HepG2 (cell line): ENCODE results near the gene BTD. TPM values are rescaled to one million over a fixed set of nuclear protein-coding genes. Genes with fewer than 3 reads are reported as not detected.

ENCODE experiments used
- ATAC-seq: fragments of 200-7000 bp; cut with Tn5 transposase; 3 replicates; pipeline ENCODE4 v1.9.1; 2020; ENCODE audit warnings: mild to moderate bottlenecking, moderate library complexity
- BruUV-seq: library from RNA; stranded (reverse); fragments of 400-500 nt; replicated peaks from 2 replicates; lab custom pipeline; 2021; lab: Mats Ljungman, UMichigan
- CTCF ChIA-PET: fragments of 300-600 bp; formaldehyde crosslinking; extraction: SDS; loops from one replicate; lab custom pipeline; 2021; ENCODE audit warnings: low total read pairs, inconsistent platforms, low intra/inter-chr PET ratio; lab: Yijun Ruan, JAX
- POLR2A ChIA-PET: fragments of 350-600 bp; sonication (Branson Sonifier 250); formaldehyde crosslinking; loops from one replicate; lab custom pipeline; 2020; ENCODE audit warnings: antibody characterized with exemption, inconsistent platforms; lab: Yijun Ruan, JAX
- DNase-seq: peaks from one replicate; pipeline ENCODE4 v3.0.0-alpha.2; 2015; ENCODE audit warnings: low spot score
- FAIRE-seq: peaks from 3 replicates; lab custom pipeline; 2011; peaks lifted over from hg19 to GRCh38; lab: Jason Lieb, UNC
- H2AFZ ChIP-seq: one replicate; pipeline ENCODE4 v1.6.1; 2011; ENCODE audit warnings: low read length, inconsistent platforms
- H3K27ac ChIP-seq: fragments of 300-600 bp; 3 replicates; pipeline ENCODE4 v1.8.0; 2011; ENCODE audit warnings: mixed run types, mild to moderate bottlenecking, mixed read lengths, low read length, inconsistent platforms; ENCODE audit not compliant: insufficient read depth; ENCODE audit errors: extremely low read length
- H3K27me3 ChIP-seq, 2 experiments: fragments of 200-600 bp in 1 of 2; 2 replicates in 1 of 2; 3 replicates in 1 of 2; pipeline versions ENCODE4 v1.6.0 to v1.8.0; 2011; ENCODE audit warnings: low read length in 2 of 2, mild to moderate bottlenecking in 2 of 2, moderate library complexity in 2 of 2, inconsistent platforms in 1 of 2; ENCODE audit not compliant: insufficient read depth in 2 of 2, control insufficient read depth in 1 of 2
- H3K36me3 ChIP-seq, 2 experiments: fragments of 200-600 bp in 1 of 2; replicated peaks in 1 of 2; 2 replicates in 1 of 2; 3 replicates in 1 of 2; pipeline versions ENCODE4 v1.5.1 to v1.8.0; 2011; ENCODE audit warnings: low read length in 2 of 2, inconsistent platforms in 1 of 2; ENCODE audit not compliant: insufficient read depth in 2 of 2, control insufficient read depth in 1 of 2
- H3K4me1 ChIP-seq: 2 replicates; pipeline ENCODE4 v1.5.1; 2012; ENCODE audit warnings: low read length, inconsistent platforms; ENCODE audit not compliant: insufficient read depth
- H3K4me2 ChIP-seq: 2 replicates; pipeline ENCODE4 v1.6.0; 2011; ENCODE audit warnings: low read depth, low read length, inconsistent platforms
- H3K4me3 ChIP-seq, 3 experiments: fragments of 200-600 bp in 1 of 3; sonication (generic), shearing (Covaris generic) in 1 of 3; replicated peaks in 1 of 3; 2 replicates each; pipeline ENCODE4 v1.5.1; 2011 to 2016; ENCODE audit warnings: low read length in 3 of 3, inconsistent platforms in 2 of 3, low read depth in 2 of 3, mild to moderate bottlenecking in 2 of 3, control low read depth in 1 of 3, mixed read lengths in 1 of 3; ENCODE audit not compliant: insufficient read depth in 1 of 3
- H3K79me2 ChIP-seq: one replicate; pipeline ENCODE4 v1.6.1; 2011; ENCODE audit warnings: low read length, inconsistent platforms; ENCODE audit not compliant: insufficient read depth
- H3K9ac ChIP-seq: 2 replicates; pipeline ENCODE4 v1.6.0; 2011; ENCODE audit warnings: mild to moderate bottlenecking, low read depth, low read length, inconsistent platforms; ENCODE audit not compliant: insufficient read depth
- H3K9me3 ChIP-seq: 2 replicates; pipeline ENCODE4 v1.5.1; 2012; ENCODE audit warnings: mild to moderate bottlenecking, low read length
- H4K20me1 ChIP-seq: 2 replicates; pipeline ENCODE4 v1.6.0; 2011; ENCODE audit warnings: inconsistent platforms, mild to moderate bottlenecking, low read length, moderate library complexity; ENCODE audit not compliant: insufficient read depth
- CEBPG ChIP-seq: IDR thresholded peaks from 2 replicates; pipeline ENCODE4 v1.6.1; 2016
- CREBL2 ChIP-seq: sonication (generic); formaldehyde crosslinking; IDR thresholded peaks from 2 replicates; pipeline ENCODE4 v1.8.1; 2023; ENCODE audit warnings: missing genetic modification reagents, mild to moderate bottlenecking, borderline replicate concordance
- ELF4 ChIP-seq: sonication (generic); formaldehyde crosslinking; IDR thresholded peaks from 2 replicates; pipeline ENCODE4 v1.5.0; 2020; ENCODE audit warnings: missing genetic modification reagents, mild to moderate bottlenecking, moderate library complexity, borderline replicate concordance
- ETV6 ChIP-seq: sonication (generic); formaldehyde crosslinking; conservative IDR thresholded peaks from 2 replicates; pipeline ENCODE4 v1.4.0; 2020; ENCODE audit warnings: missing genetic modification reagents
- HNF4G ChIP-seq, 2 experiments: sonication (generic) in 1 of 2; formaldehyde crosslinking in 1 of 2; IDR thresholded peaks; 2 replicates each; pipeline versions ENCODE4 v1.4.0 to v1.6.1; 2011 to 2020; ENCODE audit warnings: borderline replicate concordance in 2 of 2, low read depth in 2 of 2, mild to moderate bottlenecking in 2 of 2, low read length in 1 of 2, missing genetic modification reagents in 1 of 2, moderate library complexity in 1 of 2
- IRF1 ChIP-seq: sonication (generic); formaldehyde crosslinking; IDR thresholded peaks from 2 replicates; pipeline ENCODE4 v1.4.0; 2020; ENCODE audit warnings: low read depth, mild to moderate bottlenecking, missing genetic modification reagents
- MTF2 ChIP-seq: sonication (generic); formaldehyde crosslinking; IDR thresholded peaks from 2 replicates; pipeline ENCODE4 v1.5.0; 2020; ENCODE audit warnings: missing genetic modification reagents, borderline replicate concordance
- NR2C2 ChIP-seq: sonication (generic); formaldehyde crosslinking; IDR thresholded peaks from 2 replicates; pipeline ENCODE4 v1.4.0; 2020; ENCODE audit warnings: missing genetic modification reagents, mild to moderate bottlenecking, moderate library complexity, borderline replicate concordance
- SRSF1 ChIP-seq: fragments of 200-400 bp; formaldehyde crosslinking; optimal IDR thresholded peaks from 2 replicates; pipeline ENCODE3; 2017; ENCODE audit warnings: mild to moderate bottlenecking, low read depth, low read length, moderate library complexity
- ZFYVE20 ChIP-seq: sonication (generic); formaldehyde crosslinking; IDR thresholded peaks from 2 replicates; pipeline ENCODE4 v1.8.0; 2023; ENCODE audit warnings: low read depth, mild to moderate bottlenecking, moderate library complexity, missing genetic modification reagents, borderline replicate concordance
- ZNF124 ChIP-seq: sonication (generic); formaldehyde crosslinking; IDR thresholded peaks from 2 replicates; pipeline ENCODE4 v1.4.0; 2020; ENCODE audit warnings: missing genetic modification reagents
- ZNF17 ChIP-seq: sonication (generic); formaldehyde crosslinking; IDR thresholded peaks from 2 replicates; pipeline ENCODE4 v1.5.0; 2020; ENCODE audit warnings: mild to moderate bottlenecking, missing genetic modification reagents
- ZNF547 ChIP-seq: sonication (generic); formaldehyde crosslinking; IDR thresholded peaks from 2 replicates; pipeline ENCODE4 v1.5.1; 2020; ENCODE audit warnings: mild to moderate bottlenecking, missing genetic modification reagents
- ZNF83 ChIP-seq: sonication (generic); formaldehyde crosslinking; IDR thresholded peaks from 2 replicates; pipeline ENCODE4 v1.4.0; 2020; ENCODE audit warnings: missing genetic modification reagents, mild to moderate bottlenecking, borderline replicate concordance
- ZNF878 ChIP-seq: sonication (generic); formaldehyde crosslinking; IDR thresholded peaks from 2 replicates; pipeline ENCODE4 v1.8.1; 2023; ENCODE audit warnings: mild to moderate bottlenecking, missing genetic modification reagents, moderate library complexity
- WGBS: methylation state at CpG from one replicate; pipeline ENCODE4 v1.1.6; 2017; ENCODE audit warnings: low lambda C conversion rate; 5-methylcytosine and 5-hydroxymethylcytosine counted together
- in situ Hi-C: cut with HindIII; loops from 2 replicates; pipeline ENCODE4 v1.10.0; 2017; ENCODE audit warnings: low pct_unique_long_range_greater_than_20kb; ENCODE audit not compliant: extremely low pct_ligation_motif_present
- intact Hi-C: fragments of 100-400 bp; cut with micrococcal nuclease; formaldehyde crosslinking; loops from one replicate; pipeline ENCODE4 v1.10.0; 2022; ENCODE audit not compliant: unreplicated experiment
- polyA plus RNA-seq, 8 experiments: library from polyadenylated mRNA; depleted of rRNA in 3 of 8; stranded (reverse) in 7 of 8; unstranded in 1 of 8; fragments of >200 nt; fragmentation: Illumina TruSeq in 4 of 8; extraction: Trizol in 4 of 8; gene quantifications; 2 replicates each; pipeline versions ENCODE4 v1.2.1 to v1.2.3, GENCODE V29; 2011 to 2016; ENCODE audit warnings: low read depth in 4 of 8, missing spikeins in 1 of 8, mixed read lengths in 1 of 8; ENCODE audit not compliant: insufficient read depth in 1 of 8
- total RNA-seq, 5 experiments: library from RNA; depleted of rRNA; stranded (reverse); fragments of >200 nt; fragmentation: Illumina TruSeq; extraction: Trizol; gene quantifications; 2 replicates each; pipeline ENCODE4 v1.2.3, GENCODE V29; 2016; ENCODE audit warnings: low read depth in 1 of 5

BTD gene
- total and polyA plus RNA-seq, 2 of the 13 experiments (the other 11 are each of a cell fraction or from before 2014, with no cell fraction given) = 15.7 to 35.5 TPM

GRCh38 chr3:15638891-15639262, 37.3 kb downstream of the BTD start:
- no peak overlapping the region for H3K27ac ChIP-seq
- no peaks in the 10 kb centered on the region for H3K4me1 ChIP-seq
- no peak overlapping the region for H2AFZ ChIP-seq
- no peak overlapping the region for H3K4me2 ChIP-seq
- in situ Hi-C loops = loop anchor here (25.0 kb wide), 1 partner anchor 598 kb away; no protein-coding TSS in a partner anchor
- 90% methylated on average over 1 of the region's 1 CpG for WGBS
- H3K9me3 ChIP-seq = no peaks in the 10 kb centered on the region
- BruUV-seq = no TSS peak
- intact Hi-C loops = no loop called here
- no peaks in the 10 kb centered on the region for H4K20me1 ChIP-seq
- TF ChIP-seq IRF1 = no peak
- no peak for TF ChIP-seq HNF4G (IDR thresholded peaks at IDR 0.05; ENCODE audit: borderline replicate concordance, low read depth, low read length)
- TF ChIP-seq HNF4G (CRISPR knock-in tag; IDR thresholded peaks at IDR 0.05; ENCODE audit: borderline replicate concordance, low read depth) = no peak
- TF ChIP-seq CREBL2 (CRISPR knock-in tag) = no peak
- no peak for TF ChIP-seq ZNF17 (CRISPR knock-in tag)
- TF ChIP-seq MTF2 (CRISPR knock-in tag) = no peak
- no peak for TF ChIP-seq ETV6 (CRISPR knock-in tag)
- TF ChIP-seq NR2C2 = no peak
- TF ChIP-seq CEBPG (CRISPR knock-in tag) = no peak
- no peak for TF ChIP-seq ZNF878 (CRISPR knock-in tag)
- no peak for TF ChIP-seq SRSF1
- TF ChIP-seq ZNF547 (CRISPR knock-in tag) = no peak
- no peak for TF ChIP-seq ELF4 (CRISPR knock-in tag)
- no peak for TF ChIP-seq ZNF124 (CRISPR knock-in tag)
- TF ChIP-seq ZNF83 (CRISPR knock-in tag) = no peak
- no peak for TF ChIP-seq ZFYVE20 (CRISPR knock-in tag)
- CTCF ChIA-PET = no interaction called here
- H3K9ac ChIP-seq = no peak overlapping the region
- no peak for ATAC-seq
- H3K79me2 ChIP-seq = no peaks in the 10 kb centered on the region
- no peak for FAIRE-seq
- DNase-seq = no peak
- no peak overlapping the region for H3K4me3 ChIP-seq
- H3K36me3 ChIP-seq = no peaks in the 10 kb centered on the region
- POLR2A ChIA-PET = no interaction called here
- H3K27me3 ChIP-seq = no peaks in the 10 kb centered on the region
